Esophagus muscularis mucosa (tissue), 4 donors: ENCODE measurements around the gene SLC22A3.

ENCODE experiments used
- CTCF ChIP-seq, 3 experiments: fragments of 200-600 bp in 2 of 3; fragments of 450-650 bp in 1 of 3; sonication (generic) in 2 of 3; IDR thresholded peaks; one replicate each; pipeline ENCODE4 v1.5.1; 2017 to 2019; ENCODE audit warnings: antibody characterized with exemption in 3 of 3, mild to moderate bottlenecking in 2 of 3, moderate library complexity in 1 of 3
- EP300 ChIP-seq: sonication (generic); formaldehyde crosslinking; IDR thresholded peaks from one replicate; pipeline ENCODE4 v1.6.1; 2017; ENCODE audit warnings: antibody characterized with exemption
- POLR2A ChIP-seq: fragments of 450-650 bp; IDR thresholded peaks from one replicate; pipeline ENCODE4 v1.6.1; 2017; ENCODE audit warnings: antibody characterized with exemption, moderate library complexity, mild to moderate bottlenecking, low read depth
- POLR2AphosphoS5 ChIP-seq, 2 donors: sonication (generic); formaldehyde crosslinking; IDR thresholded peaks; one replicate each; pipeline ENCODE4 v1.6.1; 2017; ENCODE audit warnings: antibody characterized with exemption in 2 of 2

DNA sequence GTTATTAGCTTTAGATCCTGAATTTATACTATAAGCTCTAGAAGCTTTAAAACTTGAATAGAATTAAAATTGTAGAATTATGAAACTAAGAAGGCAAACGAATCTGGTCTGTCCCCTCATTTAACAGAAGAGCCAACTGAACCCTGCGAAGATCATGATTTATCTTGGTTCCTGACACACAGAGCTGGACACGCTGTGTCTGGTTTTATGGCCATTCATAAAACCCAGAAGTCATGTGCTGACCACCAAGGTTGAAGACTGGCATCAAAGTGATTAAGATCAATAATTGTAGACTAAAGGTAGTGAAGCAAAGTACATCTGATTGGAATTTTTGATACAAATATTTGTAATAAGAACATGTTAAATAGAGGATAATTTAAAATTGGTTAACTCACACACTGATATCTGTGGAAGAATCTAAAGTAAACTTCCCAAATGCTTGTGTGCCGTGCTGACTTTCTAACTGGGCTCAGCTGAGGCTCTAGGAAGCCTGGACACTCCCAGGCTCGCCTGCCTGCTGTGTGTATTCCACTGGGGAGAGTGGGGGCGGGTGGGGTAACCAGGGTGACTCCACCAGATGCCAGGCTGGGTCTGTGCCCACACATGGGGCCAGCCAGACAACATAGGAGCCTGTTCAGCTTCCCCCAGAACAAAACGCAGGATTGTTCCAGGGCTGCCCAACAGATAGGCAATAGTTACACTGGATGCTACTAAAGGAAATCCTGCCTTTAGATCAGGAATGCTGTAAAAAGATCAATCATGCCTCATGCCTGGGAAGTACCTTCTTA, 42.1 kb upstream of the SLC22A3 start:
- TF ChIP-seq CTCF (IDR thresholded peaks at IDR 0.05) (no peak), POLR2AphosphoS5 (IDR thresholded peaks at IDR 0.05) (no peak), POLR2A (no peak), EP300 (no peak)
